Activated CD8-positive, alpha-beta T cell treated with anti-CD3 and anti-CD28 coated beads for 36 hours (primary cell): ENCODE results near the gene DNM3. TPM values are rescaled to one million over a fixed set of nuclear protein-coding genes. Genes with fewer than 3 reads are reported as not detected.

ENCODE experiments used
- ATAC-seq: fragments of 200-7000 bp; cut with Tn5 transposase; one replicate; pipeline ENCODE4 v1.10.0; 2021; ENCODE audit warnings: mild to moderate bottlenecking, moderate library complexity
- CTCF ChIA-PET: fragments of 350-600 bp; sonication (Branson Sonifier 250); formaldehyde crosslinking; loops from one replicate; lab custom pipeline; 2021; ENCODE audit warnings: antibody characterized with exemption; lab: Charles Lee
- POLR2A ChIA-PET: fragments of 350-600 bp; sonication (Branson Sonifier 250); formaldehyde crosslinking; loops from one replicate; lab custom pipeline; 2021; ENCODE audit warnings: antibody characterized with exemption; lab: Charles Lee
- DNase-seq: peaks from one replicate; pipeline ENCODE4 v3.0.0-alpha.2; 2020
- H3K27ac Mint-ChIP-seq: one replicate; pipeline ENCODE4 v1.8.0; 2021; ENCODE audit warnings: mild to moderate bottlenecking, mixed read lengths
- H3K27me3 Mint-ChIP-seq: one replicate; pipeline ENCODE4 v1.8.0; 2021; ENCODE audit warnings: mixed read lengths
- H3K36me3 Mint-ChIP-seq: one replicate; pipeline ENCODE4 v1.8.0; 2021; ENCODE audit warnings: low read depth, mixed read lengths
- H3K4me1 Mint-ChIP-seq: one replicate; pipeline ENCODE4 v1.8.0; 2021; ENCODE audit warnings: low read depth, mixed read lengths
- H3K4me3 Mint-ChIP-seq: one replicate; pipeline ENCODE4 v1.8.0; 2021; ENCODE audit warnings: mild to moderate bottlenecking, moderate library complexity, mixed read lengths
- H3K9me3 Mint-ChIP-seq: one replicate; pipeline ENCODE4 v1.8.0; 2021; ENCODE audit warnings: mixed read lengths
- intact Hi-C: fragments of 100-400 bp; cut with micrococcal nuclease; formaldehyde crosslinking; loops from one replicate; pipeline ENCODE4 v1.10.0; 2022
- total RNA-seq, 2 experiments: library from RNA; stranded (reverse); gene quantifications; one replicate each; pipeline ENCODE4 v1.2.3, GENCODE V29; 2021
- TF ChIP-seq, protein P1 (sequence below): fragments of 200-600 bp; IDR thresholded peaks from one replicate; pipeline ENCODE4 v1.8.0; 2022; ENCODE audit warnings: antibody characterized with exemption, mild to moderate bottlenecking

Gene DNM3
- total RNA-seq, 2 experiments from 2014 or later = 0.58 to 1.1 TPM

DNA sequence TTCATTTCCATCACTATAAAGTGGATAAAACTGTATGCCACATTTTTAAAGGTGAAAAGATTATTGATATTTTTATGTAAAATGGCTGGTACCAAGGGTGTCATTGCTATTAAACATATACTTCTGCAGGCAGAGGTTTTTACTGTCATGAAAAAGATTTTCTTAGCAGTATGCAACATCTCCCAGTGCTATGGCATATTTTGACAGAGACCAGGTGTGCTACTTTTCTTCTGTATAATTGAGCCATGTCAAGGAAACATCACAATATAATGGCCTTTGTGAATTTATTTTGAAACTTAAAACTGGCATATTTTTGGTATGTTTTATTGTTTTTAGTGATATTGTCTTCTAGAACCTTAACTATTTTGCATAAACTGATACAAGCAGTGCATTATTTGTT is 362.6 kb downstream of the DNM3 start:
- H3K36me3 Mint-ChIP-seq = no peaks in the 10 kb centered on the region
- peaks cover 14% of the 10 kb centered on the region for H3K9me3 Mint-ChIP-seq
- DNase-seq = no peak
- CTCF ChIA-PET = no interaction called here
- intact Hi-C loops = no loop called here
- H3K4me1 Mint-ChIP-seq = no peaks in the 10 kb centered on the region
- no peak for ATAC-seq
- H3K27me3 Mint-ChIP-seq = no peaks in the 10 kb centered on the region
- no peak overlapping the region for H3K27ac Mint-ChIP-seq
- TF ChIP-seq, protein P1, sequence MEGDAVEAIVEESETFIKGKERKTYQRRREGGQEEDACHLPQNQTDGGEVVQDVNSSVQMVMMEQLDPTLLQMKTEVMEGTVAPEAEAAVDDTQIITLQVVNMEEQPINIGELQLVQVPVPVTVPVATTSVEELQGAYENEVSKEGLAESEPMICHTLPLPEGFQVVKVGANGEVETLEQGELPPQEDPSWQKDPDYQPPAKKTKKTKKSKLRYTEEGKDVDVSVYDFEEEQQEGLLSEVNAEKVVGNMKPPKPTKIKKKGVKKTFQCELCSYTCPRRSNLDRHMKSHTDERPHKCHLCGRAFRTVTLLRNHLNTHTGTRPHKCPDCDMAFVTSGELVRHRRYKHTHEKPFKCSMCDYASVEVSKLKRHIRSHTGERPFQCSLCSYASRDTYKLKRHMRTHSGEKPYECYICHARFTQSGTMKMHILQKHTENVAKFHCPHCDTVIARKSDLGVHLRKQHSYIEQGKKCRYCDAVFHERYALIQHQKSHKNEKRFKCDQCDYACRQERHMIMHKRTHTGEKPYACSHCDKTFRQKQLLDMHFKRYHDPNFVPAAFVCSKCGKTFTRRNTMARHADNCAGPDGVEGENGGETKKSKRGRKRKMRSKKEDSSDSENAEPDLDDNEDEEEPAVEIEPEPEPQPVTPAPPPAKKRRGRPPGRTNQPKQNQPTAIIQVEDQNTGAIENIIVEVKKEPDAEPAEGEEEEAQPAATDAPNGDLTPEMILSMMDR = no peak
- no peak overlapping the region for H3K4me3 Mint-ChIP-seq
- POLR2A ChIA-PET = no interaction called here

DNA sequence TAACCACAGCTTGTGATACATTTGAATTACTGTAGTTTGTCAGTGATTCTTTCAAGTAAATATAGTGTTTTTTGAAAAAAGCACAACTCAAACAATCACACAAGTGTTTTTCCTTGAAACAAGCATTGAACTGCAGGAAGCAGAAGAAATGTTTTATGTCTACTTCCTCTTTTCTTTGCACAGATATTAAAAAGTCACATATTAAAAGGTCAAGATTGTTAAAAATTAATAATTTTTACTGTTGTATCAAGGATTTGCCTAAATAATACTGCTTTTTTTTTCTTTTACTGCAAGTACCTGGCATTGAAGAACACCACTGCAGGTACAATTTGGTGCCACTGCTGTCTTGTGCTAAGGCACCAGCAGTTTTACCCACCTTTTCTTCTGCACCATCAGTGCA is 365.0 kb downstream of the DNM3 start:
- H3K4me1 Mint-ChIP-seq = no peaks in the 10 kb centered on the region
- DNase-seq = no peak
- intact Hi-C loops = no loop called here
- H3K36me3 Mint-ChIP-seq = no peaks in the 10 kb centered on the region
- H3K27ac Mint-ChIP-seq = no peak overlapping the region
- ChIA-PET POLR2A (no interaction called here), CTCF (no interaction called here)
- H3K4me3 Mint-ChIP-seq = no peak overlapping the region
- H3K27me3 Mint-ChIP-seq = no peaks in the 10 kb centered on the region
- ATAC-seq = no peak
- TF ChIP-seq, protein P1 = no peak
- peaks cover 3% of the 10 kb centered on the region for H3K9me3 Mint-ChIP-seq

DNA sequence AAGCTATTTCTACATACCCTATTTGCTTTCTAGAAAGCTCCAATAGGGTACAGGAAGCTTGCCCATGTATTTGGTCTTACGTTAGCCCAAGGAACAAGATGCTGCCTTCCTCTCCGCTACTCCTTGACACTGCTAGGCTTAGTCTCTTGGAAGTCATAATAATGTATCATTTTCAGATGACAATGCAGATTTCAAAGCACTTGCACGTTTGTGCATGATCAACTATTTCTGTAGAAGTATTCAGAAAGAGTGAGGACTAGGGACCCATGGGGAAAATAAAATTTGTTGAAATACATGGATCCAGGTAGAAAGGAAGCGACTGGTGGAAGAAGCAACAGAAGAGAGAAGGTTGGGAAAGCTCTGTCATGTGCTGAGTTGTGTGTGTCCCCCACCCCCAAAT is 367.3 kb downstream of the DNM3 start:
- Mint-ChIP-seq H3K36me3 (no peaks in the 10 kb centered on the region), H3K9me3 (peaks cover 3% of the 10 kb centered on the region), H3K27ac (no peak overlapping the region), H3K27me3 (no peaks in the 10 kb centered on the region), H3K4me3 (no peak overlapping the region), H3K4me1 (no peaks in the 10 kb centered on the region)
- intact Hi-C loops = no loop called here
- ATAC-seq = no peak
- CTCF ChIA-PET = no interaction called here
- TF ChIP-seq, protein P1 = no peak
- no peak for DNase-seq
- POLR2A ChIA-PET = no interaction called here

DNA sequence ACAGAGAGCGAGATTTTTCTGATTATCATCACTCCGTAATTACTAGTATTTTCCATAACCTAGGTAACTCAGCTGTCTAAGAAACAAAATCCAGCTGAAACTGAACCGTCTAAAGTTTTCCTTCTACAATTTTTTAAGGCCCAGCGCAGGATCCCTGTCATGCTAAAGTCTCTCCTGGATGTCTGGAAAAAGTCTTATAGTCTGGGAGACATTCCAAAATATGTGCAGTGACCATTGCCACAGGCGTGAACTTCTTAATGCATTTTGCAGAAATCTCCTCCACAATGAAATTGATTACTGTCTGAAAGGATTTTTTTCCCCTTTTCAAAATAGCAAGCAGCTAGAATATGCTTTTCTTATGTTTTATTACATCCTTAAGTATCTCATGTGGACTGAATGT is 369.9 kb downstream of the DNM3 start:
- H3K4me1 Mint-ChIP-seq = no peaks in the 10 kb centered on the region
- ATAC-seq = no peak
- H3K36me3 Mint-ChIP-seq = no peaks in the 10 kb centered on the region
- H3K27me3 Mint-ChIP-seq = no peaks in the 10 kb centered on the region
- CTCF ChIA-PET = interaction anchor here (1.2 kb wide), 1 partner anchor 41 kb away, joined by 3 read pairs; no protein-coding TSS in a partner anchor
- no peak for DNase-seq
- TF ChIP-seq, protein P1 = no peak
- H3K27ac Mint-ChIP-seq = no peak overlapping the region
- no peak overlapping the region for H3K4me3 Mint-ChIP-seq
- intact Hi-C loops = no loop called here
- POLR2A ChIA-PET = interaction anchor here (0.6 kb wide), 1 partner anchor 71 kb away, joined by 3 read pairs; no protein-coding TSS in a partner anchor
- H3K9me3 Mint-ChIP-seq = peaks cover 3% of the 10 kb centered on the region

DNA sequence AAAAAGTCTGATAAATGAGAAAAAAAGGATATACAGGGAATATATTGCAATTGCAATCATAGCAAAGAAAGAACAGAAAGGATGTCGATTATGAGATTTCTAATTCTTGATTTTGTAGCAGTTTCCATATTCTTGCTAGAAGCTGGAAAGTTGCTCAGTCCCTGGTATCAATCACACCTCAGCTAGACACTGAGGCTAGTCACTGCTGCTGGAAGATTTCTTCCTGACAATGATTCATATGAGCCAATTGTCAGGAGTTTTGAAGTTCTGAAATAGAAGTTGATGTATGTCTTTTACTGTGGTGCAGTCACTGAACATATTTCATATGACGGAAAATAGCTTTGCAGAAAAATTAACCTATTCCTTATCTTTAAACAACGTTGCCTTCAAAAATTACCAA is 370.8 kb downstream of the DNM3 start:
- no peak overlapping the region for H3K27ac Mint-ChIP-seq
- TF ChIP-seq, protein P1 = no peak
- ChIA-PET CTCF (interaction anchor here (1.2 kb wide), 3 partner anchors 12 to 40 kb away, joined by 3 to 5 read pairs (median 3); no protein-coding TSS in a partner anchor), POLR2A (no interaction called here)
- H3K27me3 Mint-ChIP-seq = no peaks in the 10 kb centered on the region
- H3K36me3 Mint-ChIP-seq = no peaks in the 10 kb centered on the region
- no peak overlapping the region for H3K4me3 Mint-ChIP-seq
- no peaks in the 10 kb centered on the region for H3K4me1 Mint-ChIP-seq
- DNase-seq = no peak
- intact Hi-C loops = no loop called here
- no peak for ATAC-seq
- H3K9me3 Mint-ChIP-seq = peaks cover 3% of the 10 kb centered on the region
